CMK (cell line): ENCODE data around the gene SLC25A42.
"Not testable (repeated sequence)": the region's sequence is repeated elsewhere in the genome, so short reads cannot be mapped to it uniquely, and the experiment has no call there.

Experiments used
- DNase-seq: peaks from one replicate; pipeline ENCODE4 v3.0.0-alpha.2; 2010; ENCODE audit warnings: low read depth

The SLC25A42 gene

GRCh38 chr19:19068659-19069654, 5.2 kb downstream of the SLC25A42 start:
- DNase-seq = no peak

- DNase-seq = no peak
These were observed 8.1 kb downstream of the SLC25A42 start for GRCh38 chr19:19071897-19072296.

DNA sequence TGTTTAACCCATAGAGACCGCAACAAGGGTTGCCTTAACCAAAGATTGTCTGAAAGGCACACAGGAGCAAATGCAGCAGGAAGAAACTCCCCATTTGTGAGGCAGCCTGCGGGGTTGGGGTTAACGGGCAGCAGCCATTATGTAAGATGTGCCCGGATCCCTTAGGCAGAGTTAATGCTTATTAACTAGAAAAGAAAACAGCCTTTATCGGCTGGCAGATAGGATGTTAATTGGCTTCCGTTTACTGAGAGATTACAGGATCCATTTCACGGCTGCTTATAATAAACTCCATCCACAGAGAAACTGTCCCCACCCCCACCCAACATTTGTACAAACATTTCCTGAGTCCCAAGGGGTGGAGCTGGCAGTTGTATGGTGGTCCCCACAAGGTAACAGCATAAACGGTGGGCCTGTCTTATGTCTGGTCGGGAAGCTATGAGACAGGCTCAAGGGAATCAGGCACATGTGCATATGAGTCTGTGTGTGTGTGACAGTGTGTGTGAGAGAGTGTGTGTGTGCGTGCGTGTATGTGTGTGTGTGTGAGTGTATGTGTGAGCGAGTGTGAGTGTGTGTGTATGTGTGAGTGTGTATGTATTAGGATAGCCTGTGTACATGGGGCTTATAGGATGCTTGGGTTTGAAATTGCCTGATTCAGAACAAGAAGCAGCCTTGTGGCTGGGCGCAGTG, 10.5 kb downstream of the SLC25A42 start:
- no peak for DNase-seq

GRCh38 chr19:19075126-19075525, 11.3 kb downstream of the SLC25A42 start:
- DNase-seq = no peak

DNA sequence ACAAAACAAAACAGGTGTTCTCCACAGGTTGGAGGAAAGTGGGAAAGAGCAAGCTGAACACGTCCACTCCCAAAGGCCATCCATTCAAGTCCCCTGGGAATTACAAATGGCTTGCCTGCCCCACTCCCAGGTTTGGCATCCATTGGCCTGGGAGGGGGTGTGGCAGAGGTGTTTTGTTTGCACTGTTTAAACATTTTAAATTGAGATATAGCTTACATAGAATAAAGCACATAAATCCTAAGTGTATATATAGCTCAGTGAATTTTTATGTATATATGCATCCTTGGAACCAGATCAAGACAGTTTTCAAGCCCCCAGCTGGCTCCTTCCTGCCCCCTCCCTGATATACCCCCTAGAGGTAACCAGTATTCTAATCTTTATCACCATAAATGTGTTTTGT, 12.7 kb downstream of the SLC25A42 start:
- DNase-seq = no peak

DNA sequence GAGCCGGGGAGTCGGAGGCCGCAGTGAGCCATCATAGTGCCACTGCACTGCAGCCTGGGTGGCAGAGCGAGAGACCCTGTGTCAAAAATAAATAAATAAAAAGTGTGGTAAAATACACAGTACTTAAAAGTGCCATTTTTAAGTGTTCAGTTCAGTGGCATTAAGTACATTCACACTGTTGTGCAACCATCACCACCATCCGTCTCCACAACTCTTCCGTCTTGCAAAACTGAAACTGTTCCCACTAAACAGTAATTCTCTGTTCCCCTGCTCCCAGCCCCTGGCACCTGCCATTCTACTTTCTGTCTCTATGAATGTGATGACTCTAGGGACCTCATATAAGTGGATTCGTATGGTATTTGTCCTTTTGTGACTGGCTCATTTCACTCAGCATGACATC, 13.3 kb downstream of the SLC25A42 start:
- DNase-seq = no peak

GRCh38 chr19:19078801-19079200, 15.0 kb downstream of the SLC25A42 start:
- DNase-seq = no peak

DNA sequence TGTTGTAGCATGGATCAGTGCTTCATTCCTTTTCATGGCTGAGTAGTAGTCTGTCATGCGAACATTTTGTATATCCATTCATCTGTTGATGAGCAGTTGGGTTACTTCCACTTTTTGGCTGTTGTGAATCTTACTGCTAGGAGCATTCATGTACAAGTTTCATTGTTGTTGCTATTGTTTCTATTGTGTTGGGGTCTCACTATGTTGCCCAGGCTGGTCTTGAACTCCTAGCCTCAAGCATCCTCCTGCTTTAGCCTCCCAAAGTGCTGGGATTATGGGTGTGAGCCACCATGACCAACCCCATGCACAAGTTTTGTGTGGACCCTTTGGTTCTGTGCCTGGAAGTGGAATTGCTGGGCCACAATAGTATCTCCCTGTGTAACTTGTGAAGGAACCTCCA, 15.8 kb downstream of the SLC25A42 start:
- DNase-seq = no peak

GRCh38 chr19:19081642-19082151, 17.9 kb downstream of the SLC25A42 start:
- no peak for DNase-seq

- DNase-seq = no peak
These were observed 19.8 kb downstream of the SLC25A42 start for GRCh38 chr19:19083413-19084178.

DNA sequence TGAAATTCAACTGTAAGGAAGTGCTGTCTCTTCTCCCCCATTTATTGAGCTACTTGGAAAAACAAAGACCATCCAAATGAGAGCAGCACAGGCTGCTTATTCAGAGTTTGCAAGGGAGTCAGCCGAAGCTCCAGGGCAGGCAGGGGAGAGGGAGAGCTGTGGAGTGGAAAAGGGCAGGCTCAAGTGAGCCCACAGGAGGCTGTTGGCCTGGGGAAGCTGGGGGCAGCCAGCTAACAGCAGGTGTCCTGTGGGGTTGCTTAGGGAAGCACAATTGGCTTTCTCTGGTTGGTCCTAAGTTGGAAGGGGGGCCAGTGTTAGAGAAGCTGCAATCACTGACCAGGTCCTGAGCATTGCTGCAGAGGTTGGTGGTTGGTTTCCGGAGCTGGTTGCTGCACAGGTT, 23.9 kb downstream of the SLC25A42 start:
- no peak for DNase-seq

GRCh38 chr19:19094513-19094912, 30.7 kb downstream of the SLC25A42 start:
- DNase-seq = no peak

DNA sequence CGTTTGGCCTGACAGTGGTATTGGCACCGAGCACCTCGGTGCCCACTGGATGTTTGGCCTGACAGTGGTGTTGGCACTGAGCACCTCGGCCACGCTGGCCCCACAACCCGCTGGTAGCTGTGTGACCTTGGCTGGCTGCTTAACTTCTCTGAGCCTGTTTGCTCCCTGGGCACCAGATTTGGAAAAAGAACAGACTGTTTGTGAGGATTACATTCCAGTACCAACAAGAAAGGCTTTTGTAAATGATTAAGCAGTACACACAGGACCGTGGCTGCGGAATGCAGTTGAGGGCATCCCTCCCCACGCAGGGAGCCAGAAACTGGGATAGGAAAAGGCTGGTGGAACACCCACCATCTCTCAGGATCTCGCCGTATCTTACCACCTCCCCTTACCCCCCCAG, 31.9 kb downstream of the SLC25A42 start:
- DNase-seq = no peak

GRCh38 chr19:19096641-19097627, 33.1 kb downstream of the SLC25A42 start:
- no peak for DNase-seq

DNA sequence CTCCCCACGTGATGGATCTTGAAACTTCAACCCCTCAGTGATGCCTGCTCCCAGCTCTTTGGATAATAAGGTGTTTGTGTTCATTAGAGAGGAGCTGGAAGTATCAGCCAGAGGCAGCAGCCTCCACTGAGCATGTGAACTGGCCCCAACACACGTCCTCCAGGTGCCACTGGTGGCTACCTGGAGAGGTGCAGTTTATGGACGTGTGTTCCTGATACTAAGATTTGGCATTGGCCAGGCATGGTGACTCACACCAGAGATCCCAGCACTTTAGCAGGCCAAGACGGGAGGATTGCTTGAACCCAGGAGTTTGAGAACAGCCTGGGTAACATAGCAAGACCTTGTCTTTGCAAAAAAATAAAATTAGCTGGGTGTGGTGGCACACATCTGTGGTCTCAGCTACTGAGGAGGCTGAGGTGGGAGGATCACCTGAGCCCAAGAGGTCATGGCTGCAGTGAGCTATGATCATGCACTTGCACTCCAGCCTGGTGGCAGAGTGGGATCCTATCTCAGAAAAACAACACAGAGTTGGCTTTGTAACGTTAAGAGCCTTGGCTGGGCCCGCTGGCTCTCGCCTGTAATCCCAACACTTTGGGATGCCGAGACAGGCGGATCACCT, 34.4 kb downstream of the SLC25A42 start:
- no peak for DNase-seq

- no peak for DNase-seq
These were observed 35.2 kb downstream of the SLC25A42 start for GRCh38 chr19:19098703-19099632.

DNA sequence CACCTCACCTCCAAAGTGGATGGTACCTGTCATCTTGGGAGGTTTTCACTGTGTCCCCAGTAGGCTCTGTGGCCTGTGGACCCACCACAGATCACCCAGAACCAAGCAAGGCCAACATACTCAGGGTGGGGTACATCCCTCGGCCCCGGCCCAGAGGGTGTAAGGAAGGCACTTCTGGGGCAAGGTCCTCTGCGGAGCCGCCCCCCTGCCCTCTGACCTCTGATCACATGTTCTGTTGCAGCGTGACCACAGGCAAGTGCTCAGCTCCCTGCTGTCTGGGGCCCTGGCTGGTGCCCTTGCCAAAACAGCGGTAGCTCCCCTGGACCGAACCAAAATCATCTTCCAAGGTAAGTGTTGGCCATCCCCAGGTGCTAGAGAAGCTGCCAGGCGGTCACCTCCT, 37.7 kb downstream of the SLC25A42 start:
- no peak for DNase-seq

- not testable (repeated sequence) for DNase-seq
These were observed 38.8 kb downstream of the SLC25A42 start for GRCh38 chr19:19102566-19102965.

DNA sequence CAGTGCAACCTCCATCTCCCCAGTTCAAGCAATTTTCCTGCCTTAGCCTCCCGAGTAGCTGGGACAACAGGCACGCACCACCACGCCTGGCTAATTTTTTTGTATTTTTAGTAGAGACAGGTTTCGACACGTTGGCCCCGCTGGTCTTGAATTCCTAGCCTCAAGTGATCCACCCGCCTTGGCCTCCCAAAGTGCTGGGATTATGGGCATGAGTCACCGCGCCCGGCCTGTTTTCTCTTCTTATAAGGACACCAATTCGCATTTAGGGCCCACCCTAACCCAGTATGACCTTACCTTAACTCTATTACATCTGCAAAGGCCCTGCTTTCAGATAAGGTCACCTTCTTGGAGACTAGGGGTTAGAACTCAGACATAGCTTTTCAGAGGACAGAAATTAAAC, 39.4 kb downstream of the SLC25A42 start:
- no peak for DNase-seq
